Smooth muscle cell (in vitro differentiated cells): ENCODE measurements around the gene RNASE11. TPM values are rescaled to one million over a fixed set of nuclear protein-coding genes. Genes with fewer than 3 reads are reported as not detected.

Experiments used
- polyA plus RNA-seq: library from polyadenylated mRNA; unstranded; fragments of >200 nt; fragmentation: Nextera tagmentation; extraction: Ambion mirVana; gene quantifications from 2 replicates; pipeline ENCODE4 v1.2.1, GENCODE V29; 2016
- total RNA-seq: library from RNA; depleted of rRNA; stranded (reverse); fragments of >200 nt; gene quantifications from 2 replicates; pipeline ENCODE4 v1.2.3, GENCODE V29; 2014

The RNASE11 gene
- total and polyA plus RNA-seq, 2 experiments from 2014 or later, result not detected

Other genes starting within 250 kb of the RNASE11 start
- 24.0 and 29.2 TPM in 2 replicates for gene PARP2, start 244.4 kb downstream of the RNASE11 start, total RNA-seq
- gene PARP2, start 244.4 kb downstream of the RNASE11 start, polyA plus RNA-seq, result 37.3 and 38.7 TPM in 2 replicates
- 10.0 and 10.3 TPM in 2 replicates for gene TEP1, start 174.5 kb downstream of the RNASE11 start, total RNA-seq
- 3.9 and 4.0 TPM in 2 replicates for gene TEP1, start 174.5 kb downstream of the RNASE11 start, polyA plus RNA-seq
- gene KLHL33, start 151.8 kb downstream of the RNASE11 start, total RNA-seq, result not detected in 2 replicates
- gene KLHL33, start 151.8 kb downstream of the RNASE11 start, polyA plus RNA-seq, result 0.04 and 0.08 TPM in 2 replicates
- gene OSGEP, start 133.2 kb downstream of the RNASE11 start, total RNA-seq, result 33.3 and 41.3 TPM in 2 replicates
- 18.4 and 21.7 TPM in 2 replicates for gene OSGEP, start 133.2 kb downstream of the RNASE11 start, polyA plus RNA-seq
- 51.2 and 81.6 TPM in 2 replicates for gene APEX1, start 132.8 kb downstream of the RNASE11 start, total RNA-seq
- gene APEX1, start 132.8 kb downstream of the RNASE11 start, polyA plus RNA-seq, result 116 and 118 TPM in 2 replicates
- gene PIP4P1, start 126.6 kb downstream of the RNASE11 start, total RNA-seq, result 24.8 and 29.3 TPM in 2 replicates
- gene PIP4P1, start 126.6 kb downstream of the RNASE11 start, polyA plus RNA-seq, result 53.8 and 54.9 TPM in 2 replicates
- 49.7 and 52.2 TPM in 2 replicates for gene PNP, start 118.6 kb downstream of the RNASE11 start, total RNA-seq
- gene PNP, start 118.6 kb downstream of the RNASE11 start, polyA plus RNA-seq, result 24.2 and 33.4 TPM in 2 replicates
- gene RNASE10, start 82.5 kb downstream of the RNASE11 start, total RNA-seq, result not detected in 2 replicates
- gene RNASE10, start 82.5 kb downstream of the RNASE11 start, polyA plus RNA-seq, result 0.26 and 0.40 TPM in 2 replicates
- gene RNASE9, start 27.0 kb downstream of the RNASE11 start, total RNA-seq, result not detected in 2 replicates
- not detected in 2 replicates for gene RNASE9, start 27.0 kb downstream of the RNASE11 start, polyA plus RNA-seq
- not detected in 2 replicates for gene RNASE12, start 3.4 kb upstream of the RNASE11 start, total RNA-seq
- not detected in 2 replicates for gene RNASE12, start 3.4 kb upstream of the RNASE11 start, polyA plus RNA-seq
- gene OR6S1, start 53.7 kb upstream of the RNASE11 start, total RNA-seq, result not detected in 2 replicates
- gene OR6S1, start 53.7 kb upstream of the RNASE11 start, polyA plus RNA-seq, result not detected in 2 replicates
- gene RNASE4, start 96.6 kb upstream of the RNASE11 start, total RNA-seq, result 34.8 and 41.8 TPM in 2 replicates
- 20.1 and 28.6 TPM in 2 replicates for gene RNASE4, start 96.6 kb upstream of the RNASE11 start, polyA plus RNA-seq
- gene ANG, start 100.8 kb upstream of the RNASE11 start, total RNA-seq, result 7.1 and 13.8 TPM in 2 replicates
- gene ANG, start 100.8 kb upstream of the RNASE11 start, polyA plus RNA-seq, result 19.5 TPM in 2 replicates
- gene EDDM3A, start 157.9 kb upstream of the RNASE11 start, total RNA-seq, result not detected in 2 replicates
- not detected in 2 replicates for gene EDDM3A, start 157.9 kb upstream of the RNASE11 start, polyA plus RNA-seq
- gene EDDM3B, start 180.4 kb upstream of the RNASE11 start, total RNA-seq, result not detected in 2 replicates
- gene EDDM3B, start 180.4 kb upstream of the RNASE11 start, polyA plus RNA-seq, result not detected in 2 replicates
- gene RNASE6, start 193.3 kb upstream of the RNASE11 start, total RNA-seq, result 3.3 TPM in 1 of 2 replicates, not detected in the other
- 0.22 TPM in 1 of 2 replicates, not detected in the other for gene RNASE6, start 193.3 kb upstream of the RNASE11 start, polyA plus RNA-seq
- gene RNASE1, start 214.8 kb upstream of the RNASE11 start, total RNA-seq, result 4.0 and 13.5 TPM in 2 replicates
- 6.9 and 8.5 TPM in 2 replicates for gene RNASE1, start 214.8 kb upstream of the RNASE11 start, polyA plus RNA-seq